A549 (cell line): ENCODE measurements around the gene MYBPC2. TPM values are rescaled to one million over a fixed set of nuclear protein-coding genes. Genes with fewer than 3 reads are reported as not detected.

Experiments
- ATAC-seq, 2 experiments: fragments of 200-7000 bp in 1 of 2; fragments of >200 bp in 1 of 2; cut with Nextera tagmentation in 1 of 2; cut with Tn5 transposase in 1 of 2; 3 replicates each; pipeline versions ENCODE4 v1.8.0 to v1.9.1; 2018 to 2020; ENCODE audit warnings: mild to moderate bottlenecking in 1 of 2, moderate library complexity in 1 of 2
- CTCF ChIA-PET: fragments of 300-600 bp; sonication (Branson Sonifier 250); formaldehyde crosslinking; extraction: SDS; loops from one replicate; lab custom pipeline; 2021; ENCODE audit warnings: antibody characterized with exemption, inconsistent platforms; lab: Yijun Ruan, JAX
- POLR2A ChIA-PET: fragments of 350-600 bp; formaldehyde crosslinking; extraction: SDS; loops from one replicate; lab custom pipeline; 2021; ENCODE audit warnings: antibody characterized with exemption, inconsistent platforms; lab: Yijun Ruan, JAX
- DNase-seq, 2 experiments: peaks; one replicate each; pipeline versions ENCODE4 v3.0.0 to v3.0.0-alpha.2; 2011 to 2016; ENCODE audit warnings: low read depth in 1 of 2, low spot score in 1 of 2
- FAIRE-seq: peaks from 2 replicates; lab custom pipeline; 2011; peaks lifted over from hg19 to GRCh38; lab: Jason Lieb, UNC
- H3K27ac ChIP-seq, 2 experiments: fragments of >200 bp; sonication (Bioruptor Twin); formaldehyde crosslinking; 3 replicates each; pipeline ENCODE4 v1.5.1; 2016 to 2017
- H3K4me1 ChIP-seq: fragments of >200 bp; sonication (Bioruptor Twin); formaldehyde crosslinking; 3 replicates; pipeline ENCODE4 v1.6.1; 2016
- H3K4me2 ChIP-seq: fragments of >200 bp; sonication (Bioruptor Twin); formaldehyde crosslinking; 3 replicates; pipeline ENCODE4 v1.6.1; 2016
- H3K4me3 ChIP-seq: fragments of >200 bp; sonication (Bioruptor Twin); formaldehyde crosslinking; 3 replicates; pipeline ENCODE4 v1.5.1; 2016
- H3K9me3 ChIP-seq: fragments of >200 bp; sonication (Bioruptor Twin); formaldehyde crosslinking; 3 replicates; pipeline ENCODE4 v1.6.1; 2016
- CBX2 ChIP-seq: fragments of 200-600 bp; sonication (generic); IDR thresholded peaks from 2 replicates; pipeline ENCODE4 v1.6.1; 2016; ENCODE audit warnings: low read depth, mild to moderate bottlenecking, borderline replicate concordance
- CEBPB ChIP-seq, 2 experiments: fragments of >200 bp in 1 of 2; sonication (Bioruptor Twin) in 1 of 2; formaldehyde crosslinking in 1 of 2; IDR thresholded peaks; 2 replicates each; pipeline ENCODE4 v1.6.1; 2012 to 2016
- CHD2 ChIP-seq: fragments of 150-350 bp; IDR thresholded peaks from 2 replicates; pipeline ENCODE4 v1.6.1; 2014; ENCODE audit warnings: low read length; ENCODE audit not compliant: partially characterized antibody
- EP300 ChIP-seq, 2 experiments: fragments of >200 bp; sonication (Bioruptor Twin); formaldehyde crosslinking; IDR thresholded peaks; 2 replicates in 1 of 2; 3 replicates in 1 of 2; pipeline ENCODE4 v1.6.1; 2016 to 2017
- HDAC2 ChIP-seq: fragments of 200-600 bp; sonication (generic); IDR thresholded peaks from 2 replicates; pipeline ENCODE4 v1.6.1; 2016
- HOXA7 ChIP-seq: fragments of 250-450 bp; sonication (Bioruptor Pico); IDR thresholded peaks from 2 replicates; pipeline ENCODE4 v1.5.0; 2020; ENCODE audit warnings: mild to moderate bottlenecking, moderate library complexity
- KDM5A ChIP-seq: fragments of 200-600 bp; sonication (generic); IDR thresholded peaks from 2 replicates; pipeline ENCODE4 v1.6.1; 2016; ENCODE audit warnings: antibody characterized with exemption, mild to moderate bottlenecking
- MAFK ChIP-seq: fragments of 450-650 bp; IDR thresholded peaks from 2 replicates; pipeline ENCODE4 v1.6.1; 2014; ENCODE audit not compliant: partially characterized antibody
- NR3C1 ChIP-seq: fragments of >200 bp; sonication (Bioruptor Twin); formaldehyde crosslinking; IDR thresholded peaks from 3 replicates; pipeline ENCODE4 v1.6.1; 2017
- RFX5 ChIP-seq: fragments of 450-650 bp; IDR thresholded peaks from 2 replicates; pipeline ENCODE4 v1.7.1; 2014; ENCODE audit warnings: antibody characterized with exemption, mild to moderate bottlenecking, moderate library complexity
- TP53 ChIP-seq: fragments of 250-450 bp; sonication (Bioruptor Pico); IDR thresholded peaks from 2 replicates; pipeline ENCODE4 v1.5.0; 2021; ENCODE audit warnings: mild to moderate bottlenecking, moderate library complexity
- WGBS: methylation state at CpG from one replicate; pipeline ENCODE4 v1.1.6; 2017; ENCODE audit errors: missing lambda C conversion rate; 5-methylcytosine and 5-hydroxymethylcytosine counted together
- polyA plus RNA-seq, 4 experiments: library from polyadenylated mRNA; depleted of rRNA in 3 of 4; stranded (reverse); fragments of >200 nt; fragmentation: RNase III in 1 of 4; extraction: RNeasy Plus Mini Kit Qiagen cat#74134 plus additional on column Dnase treatment in 1 of 4; gene quantifications; 2 replicates in 3 of 4; 3 replicates in 1 of 4; pipeline ENCODE4 v1.2.3, GENCODE V29; 2011 to 2017
- TF ChIP-seq, protein P1 (sequence below): fragments of >200 bp; sonication (Bioruptor Twin); formaldehyde crosslinking; IDR thresholded peaks from 3 replicates; pipeline ENCODE4 v1.6.1; 2016
- TF ChIP-seq, protein P2 (sequence below): fragments of >200 bp; sonication (Bioruptor Twin); formaldehyde crosslinking; IDR thresholded peaks from 2 replicates; pipeline ENCODE4 v1.6.1; 2016
- TF ChIP-seq, protein P3 (sequence below): fragments of 450-650 bp; IDR thresholded peaks from 2 replicates; pipeline ENCODE4 v1.6.1; 2014; ENCODE audit warnings: antibody characterized with exemption
- TF ChIP-seq, protein P4 (sequence below): IDR thresholded peaks from 2 replicates; pipeline ENCODE4 v1.6.1; 2012
- TF ChIP-seq, protein P5 (sequence below): fragments of 200-600 bp; sonication (generic); IDR thresholded peaks from 2 replicates; pipeline ENCODE4 v1.6.1; 2016; ENCODE audit warnings: antibody characterized with exemption, mild to moderate bottlenecking, moderate library complexity
- TF ChIP-seq, protein P6 (sequence below): IDR thresholded peaks from 2 replicates; pipeline ENCODE4 v1.6.1; 2012

MYBPC2 gene
- polyA plus RNA-seq, 2 of the 4 experiments (the other 2 are of a cell fraction) = 0.10 TPM; not detected in 1

DNA sequence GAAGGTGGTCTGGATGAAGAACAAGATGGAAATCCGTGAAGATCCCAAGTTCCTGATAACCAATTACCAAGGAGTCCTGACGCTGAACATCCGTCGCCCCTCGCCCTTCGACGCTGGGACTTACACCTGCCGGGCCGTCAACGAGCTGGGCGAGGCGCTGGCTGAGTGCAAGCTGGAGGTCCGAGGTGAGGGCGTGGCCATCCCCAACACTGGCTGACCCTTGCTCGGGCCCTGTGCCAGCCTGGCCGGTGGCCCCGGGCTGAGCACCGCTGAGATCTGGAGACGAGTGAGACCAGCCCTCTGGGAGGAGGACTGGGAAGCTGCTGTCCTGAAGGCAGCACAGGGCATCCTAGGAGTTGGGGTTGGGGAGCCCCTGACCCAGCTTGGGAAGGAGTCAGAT, 31.7 kb downstream of the MYBPC2 start:
- DNase-seq = no peak
- CTCF ChIA-PET = interaction anchor here (0.7 to 7.5 kb wide), 8 partner anchors 8 to 107 kb away, joined by 3 to 175 read pairs (median 8); partner anchors contain the start of gene NAPSA
- no peak overlapping the region for H3K27ac ChIP-seq
- 61% methylated on average over 16 of the region's 19 CpGs for WGBS
- H3K9me3 ChIP-seq = no peaks in the 10 kb centered on the region
- no peak overlapping the region for H3K4me3 ChIP-seq
- POLR2A ChIA-PET = interaction anchor here (2.2 kb wide), 1 partner anchor 95 kb away, joined by 6 read pairs; no protein-coding TSS in a partner anchor
- H3K4me1 ChIP-seq = peaks cover 16% of the 10 kb centered on the region
- no peak for FAIRE-seq
- ATAC-seq = no peak
- no peak overlapping the region for H3K4me2 ChIP-seq
- TF ChIP-seq, protein P1, sequence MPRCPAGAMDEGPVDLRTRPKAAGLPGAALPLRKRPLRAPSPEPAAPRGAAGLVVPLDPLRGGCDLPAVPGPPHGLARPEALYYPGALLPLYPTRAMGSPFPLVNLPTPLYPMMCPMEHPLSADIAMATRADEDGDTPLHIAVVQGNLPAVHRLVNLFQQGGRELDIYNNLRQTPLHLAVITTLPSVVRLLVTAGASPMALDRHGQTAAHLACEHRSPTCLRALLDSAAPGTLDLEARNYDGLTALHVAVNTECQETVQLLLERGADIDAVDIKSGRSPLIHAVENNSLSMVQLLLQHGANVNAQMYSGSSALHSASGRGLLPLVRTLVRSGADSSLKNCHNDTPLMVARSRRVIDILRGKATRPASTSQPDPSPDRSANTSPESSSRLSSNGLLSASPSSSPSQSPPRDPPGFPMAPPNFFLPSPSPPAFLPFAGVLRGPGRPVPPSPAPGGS = no peak
- TF ChIP-seq RFX5 (no peak), TP53 (CRISPR knock-in tag) (no peak), EP300 (IDR thresholded peaks at IDR 0.05) (no peak), NR3C1 (no peak)
- TF ChIP-seq, protein P2, sequence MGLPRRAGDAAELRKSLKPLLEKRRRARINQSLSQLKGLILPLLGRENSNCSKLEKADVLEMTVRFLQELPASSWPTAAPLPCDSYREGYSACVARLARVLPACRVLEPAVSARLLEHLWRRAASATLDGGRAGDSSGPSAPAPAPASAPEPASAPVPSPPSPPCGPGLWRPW = no peak
- TF ChIP-seq, protein P3, sequence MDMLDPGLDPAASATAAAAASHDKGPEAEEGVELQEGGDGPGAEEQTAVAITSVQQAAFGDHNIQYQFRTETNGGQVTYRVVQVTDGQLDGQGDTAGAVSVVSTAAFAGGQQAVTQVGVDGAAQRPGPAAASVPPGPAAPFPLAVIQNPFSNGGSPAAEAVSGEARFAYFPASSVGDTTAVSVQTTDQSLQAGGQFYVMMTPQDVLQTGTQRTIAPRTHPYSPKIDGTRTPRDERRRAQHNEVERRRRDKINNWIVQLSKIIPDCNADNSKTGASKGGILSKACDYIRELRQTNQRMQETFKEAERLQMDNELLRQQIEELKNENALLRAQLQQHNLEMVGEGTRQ = no peak
- TF ChIP-seq, protein P4, sequence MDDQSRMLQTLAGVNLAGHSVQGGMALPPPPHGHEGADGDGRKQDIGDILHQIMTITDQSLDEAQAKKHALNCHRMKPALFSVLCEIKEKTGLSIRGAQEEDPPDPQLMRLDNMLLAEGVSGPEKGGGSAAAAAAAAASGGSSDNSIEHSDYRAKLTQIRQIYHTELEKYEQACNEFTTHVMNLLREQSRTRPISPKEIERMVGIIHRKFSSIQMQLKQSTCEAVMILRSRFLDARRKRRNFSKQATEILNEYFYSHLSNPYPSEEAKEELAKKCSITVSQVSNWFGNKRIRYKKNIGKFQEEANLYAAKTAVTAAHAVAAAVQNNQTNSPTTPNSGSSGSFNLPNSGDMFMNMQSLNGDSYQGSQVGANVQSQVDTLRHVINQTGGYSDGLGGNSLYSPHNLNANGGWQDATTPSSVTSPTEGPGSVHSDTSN = no peak

DNA sequence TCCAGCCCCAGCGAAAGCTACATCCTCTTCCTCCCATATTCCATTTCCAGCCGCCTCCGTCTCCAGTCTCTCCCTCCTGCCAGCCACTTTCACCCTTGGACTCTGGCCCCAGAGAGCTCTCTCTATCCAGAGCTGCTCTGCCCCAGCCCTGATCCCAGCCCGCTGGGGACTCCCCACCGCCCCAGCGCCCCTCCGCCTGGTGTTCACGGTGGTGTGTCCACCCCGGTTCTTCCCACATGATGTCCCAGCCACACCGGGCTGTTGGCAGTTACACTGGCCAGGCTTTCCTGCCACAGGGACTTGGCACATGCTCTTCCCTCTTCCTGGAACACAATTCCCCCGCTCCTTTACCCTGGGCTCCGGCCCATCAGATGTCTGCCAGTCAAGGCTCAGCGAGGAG, 32.3 kb downstream of the MYBPC2 start:
- FAIRE-seq = no peak
- 90% methylated on average over 6 of the region's 13 CpGs for WGBS
- Histone ChIP-seq H3K9me3 (no peaks in the 10 kb centered on the region), H3K4me2 (no peak overlapping the region), H3K27ac (no peak overlapping the region), H3K4me3 (no peak overlapping the region), H3K4me1 (peaks cover 11% of the 10 kb centered on the region)
- no peak for TF ChIP-seq HOXA7 (CRISPR knock-in tag)
- TF ChIP-seq MAFK = no peak
- no peak for TF ChIP-seq CBX2
- no peak for TF ChIP-seq KDM5A
- no peak for TF ChIP-seq EP300 (IDR thresholded peaks at IDR 0.05)
- TF ChIP-seq HDAC2 = no peak
- TF ChIP-seq CEBPB (IDR thresholded peaks at IDR 0.05) = no peak
- TF ChIP-seq, protein P5, sequence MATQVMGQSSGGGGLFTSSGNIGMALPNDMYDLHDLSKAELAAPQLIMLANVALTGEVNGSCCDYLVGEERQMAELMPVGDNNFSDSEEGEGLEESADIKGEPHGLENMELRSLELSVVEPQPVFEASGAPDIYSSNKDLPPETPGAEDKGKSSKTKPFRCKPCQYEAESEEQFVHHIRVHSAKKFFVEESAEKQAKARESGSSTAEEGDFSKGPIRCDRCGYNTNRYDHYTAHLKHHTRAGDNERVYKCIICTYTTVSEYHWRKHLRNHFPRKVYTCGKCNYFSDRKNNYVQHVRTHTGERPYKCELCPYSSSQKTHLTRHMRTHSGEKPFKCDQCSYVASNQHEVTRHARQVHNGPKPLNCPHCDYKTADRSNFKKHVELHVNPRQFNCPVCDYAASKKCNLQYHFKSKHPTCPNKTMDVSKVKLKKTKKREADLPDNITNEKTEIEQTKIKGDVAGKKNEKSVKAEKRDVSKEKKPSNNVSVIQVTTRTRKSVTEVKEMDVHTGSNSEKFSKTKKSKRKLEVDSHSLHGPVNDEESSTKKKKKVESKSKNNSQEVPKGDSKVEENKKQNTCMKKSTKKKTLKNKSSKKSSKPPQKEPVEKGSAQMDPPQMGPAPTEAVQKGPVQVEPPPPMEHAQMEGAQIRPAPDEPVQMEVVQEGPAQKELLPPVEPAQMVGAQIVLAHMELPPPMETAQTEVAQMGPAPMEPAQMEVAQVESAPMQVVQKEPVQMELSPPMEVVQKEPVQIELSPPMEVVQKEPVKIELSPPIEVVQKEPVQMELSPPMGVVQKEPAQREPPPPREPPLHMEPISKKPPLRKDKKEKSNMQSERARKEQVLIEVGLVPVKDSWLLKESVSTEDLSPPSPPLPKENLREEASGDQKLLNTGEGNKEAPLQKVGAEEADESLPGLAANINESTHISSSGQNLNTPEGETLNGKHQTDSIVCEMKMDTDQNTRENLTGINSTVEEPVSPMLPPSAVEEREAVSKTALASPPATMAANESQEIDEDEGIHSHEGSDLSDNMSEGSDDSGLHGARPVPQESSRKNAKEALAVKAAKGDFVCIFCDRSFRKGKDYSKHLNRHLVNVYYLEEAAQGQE = no peak
- TF ChIP-seq CHD2 = no peak
- TF ChIP-seq, protein P6, sequence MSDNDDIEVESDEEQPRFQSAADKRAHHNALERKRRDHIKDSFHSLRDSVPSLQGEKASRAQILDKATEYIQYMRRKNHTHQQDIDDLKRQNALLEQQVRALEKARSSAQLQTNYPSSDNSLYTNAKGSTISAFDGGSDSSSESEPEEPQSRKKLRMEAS = no peak
- TF ChIP-seq, protein P3 = no peak
- ChIA-PET CTCF (interaction anchor here (1.3 to 7.5 kb wide), 9 partner anchors 10 to 319 kb away, joined by 3 to 175 read pairs (median 10); partner anchors contain the start of gene NAPSA), POLR2A (interaction anchor here (2.2 kb wide), 1 partner anchor 96 kb away, joined by 6 read pairs; no protein-coding TSS in a partner anchor)
- no peak for ATAC-seq
- DNase-seq = no peak
